ENCODE measurements around the gene CRY2. TPM values are rescaled to one million over a fixed set of nuclear protein-coding genes. Genes with fewer than 3 reads are reported as not detected.

Gene CRY2
- total and polyA plus RNA-seq, 2 experiments from 2014 or later: 9.5 to 15.4 TPM

DNA sequence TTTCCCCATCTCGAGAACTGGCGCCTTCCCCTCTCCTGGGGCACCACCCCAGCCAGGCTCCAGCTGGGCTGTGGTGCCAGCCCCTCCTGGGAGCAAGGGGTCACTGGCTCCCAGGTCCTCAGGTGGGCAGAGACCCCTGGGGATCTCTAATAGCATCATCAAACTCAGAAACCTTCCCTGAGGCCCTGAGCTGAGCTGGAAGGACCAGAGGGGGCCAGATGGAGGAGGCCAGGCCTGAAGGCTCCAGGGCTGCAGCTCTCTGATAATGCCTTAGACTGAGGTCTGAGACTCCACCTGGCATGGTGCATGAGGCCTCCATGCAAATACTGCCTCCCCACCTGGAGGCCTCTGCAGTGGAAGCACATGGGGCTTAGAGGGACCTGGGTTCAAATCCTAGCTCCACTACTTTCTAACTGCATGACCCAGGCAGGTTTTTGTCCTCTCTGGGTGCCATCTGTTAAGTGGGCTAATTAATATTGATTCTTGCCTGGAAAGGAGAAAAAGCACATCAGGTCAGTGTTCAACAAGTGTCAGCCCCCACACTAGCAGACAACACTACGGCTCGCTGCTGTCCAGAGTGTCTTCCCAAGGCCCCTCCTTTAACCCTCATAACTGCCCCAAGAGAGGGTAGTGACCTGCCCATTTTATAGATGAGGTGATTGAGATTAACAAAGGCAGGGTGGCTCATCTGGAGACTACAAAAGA is 39.7 kb downstream of the CRY2 start (continued):
- TF ChIP-seq, protein P1, sequence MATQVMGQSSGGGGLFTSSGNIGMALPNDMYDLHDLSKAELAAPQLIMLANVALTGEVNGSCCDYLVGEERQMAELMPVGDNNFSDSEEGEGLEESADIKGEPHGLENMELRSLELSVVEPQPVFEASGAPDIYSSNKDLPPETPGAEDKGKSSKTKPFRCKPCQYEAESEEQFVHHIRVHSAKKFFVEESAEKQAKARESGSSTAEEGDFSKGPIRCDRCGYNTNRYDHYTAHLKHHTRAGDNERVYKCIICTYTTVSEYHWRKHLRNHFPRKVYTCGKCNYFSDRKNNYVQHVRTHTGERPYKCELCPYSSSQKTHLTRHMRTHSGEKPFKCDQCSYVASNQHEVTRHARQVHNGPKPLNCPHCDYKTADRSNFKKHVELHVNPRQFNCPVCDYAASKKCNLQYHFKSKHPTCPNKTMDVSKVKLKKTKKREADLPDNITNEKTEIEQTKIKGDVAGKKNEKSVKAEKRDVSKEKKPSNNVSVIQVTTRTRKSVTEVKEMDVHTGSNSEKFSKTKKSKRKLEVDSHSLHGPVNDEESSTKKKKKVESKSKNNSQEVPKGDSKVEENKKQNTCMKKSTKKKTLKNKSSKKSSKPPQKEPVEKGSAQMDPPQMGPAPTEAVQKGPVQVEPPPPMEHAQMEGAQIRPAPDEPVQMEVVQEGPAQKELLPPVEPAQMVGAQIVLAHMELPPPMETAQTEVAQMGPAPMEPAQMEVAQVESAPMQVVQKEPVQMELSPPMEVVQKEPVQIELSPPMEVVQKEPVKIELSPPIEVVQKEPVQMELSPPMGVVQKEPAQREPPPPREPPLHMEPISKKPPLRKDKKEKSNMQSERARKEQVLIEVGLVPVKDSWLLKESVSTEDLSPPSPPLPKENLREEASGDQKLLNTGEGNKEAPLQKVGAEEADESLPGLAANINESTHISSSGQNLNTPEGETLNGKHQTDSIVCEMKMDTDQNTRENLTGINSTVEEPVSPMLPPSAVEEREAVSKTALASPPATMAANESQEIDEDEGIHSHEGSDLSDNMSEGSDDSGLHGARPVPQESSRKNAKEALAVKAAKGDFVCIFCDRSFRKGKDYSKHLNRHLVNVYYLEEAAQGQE (IDR thresholded peaks at IDR 0.05; ENCODE audit: unreplicated experiment): no peak
- TF ChIP-seq EZH2phosphoT487 (IDR thresholded peaks at IDR 0.05; ENCODE audit: unreplicated experiment) (no peak), STAT1 (IDR thresholded peaks at IDR 0.05; ENCODE audit: unreplicated experiment) (no peak), ZNF331 (CRISPR knock-in tag; IDR thresholded peaks at IDR 0.05; ENCODE audit: low read depth) (no peak), JUNB (IDR thresholded peaks at IDR 0.05; ENCODE audit: unreplicated experiment) (no peak)
- TF ChIP-seq, protein P2, sequence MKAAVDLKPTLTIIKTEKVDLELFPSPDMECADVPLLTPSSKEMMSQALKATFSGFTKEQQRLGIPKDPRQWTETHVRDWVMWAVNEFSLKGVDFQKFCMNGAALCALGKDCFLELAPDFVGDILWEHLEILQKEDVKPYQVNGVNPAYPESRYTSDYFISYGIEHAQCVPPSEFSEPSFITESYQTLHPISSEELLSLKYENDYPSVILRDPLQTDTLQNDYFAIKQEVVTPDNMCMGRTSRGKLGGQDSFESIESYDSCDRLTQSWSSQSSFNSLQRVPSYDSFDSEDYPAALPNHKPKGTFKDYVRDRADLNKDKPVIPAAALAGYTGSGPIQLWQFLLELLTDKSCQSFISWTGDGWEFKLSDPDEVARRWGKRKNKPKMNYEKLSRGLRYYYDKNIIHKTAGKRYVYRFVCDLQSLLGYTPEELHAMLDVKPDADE (IDR thresholded peaks at IDR 0.05): no peak
- TF ChIP-seq, protein P3, sequence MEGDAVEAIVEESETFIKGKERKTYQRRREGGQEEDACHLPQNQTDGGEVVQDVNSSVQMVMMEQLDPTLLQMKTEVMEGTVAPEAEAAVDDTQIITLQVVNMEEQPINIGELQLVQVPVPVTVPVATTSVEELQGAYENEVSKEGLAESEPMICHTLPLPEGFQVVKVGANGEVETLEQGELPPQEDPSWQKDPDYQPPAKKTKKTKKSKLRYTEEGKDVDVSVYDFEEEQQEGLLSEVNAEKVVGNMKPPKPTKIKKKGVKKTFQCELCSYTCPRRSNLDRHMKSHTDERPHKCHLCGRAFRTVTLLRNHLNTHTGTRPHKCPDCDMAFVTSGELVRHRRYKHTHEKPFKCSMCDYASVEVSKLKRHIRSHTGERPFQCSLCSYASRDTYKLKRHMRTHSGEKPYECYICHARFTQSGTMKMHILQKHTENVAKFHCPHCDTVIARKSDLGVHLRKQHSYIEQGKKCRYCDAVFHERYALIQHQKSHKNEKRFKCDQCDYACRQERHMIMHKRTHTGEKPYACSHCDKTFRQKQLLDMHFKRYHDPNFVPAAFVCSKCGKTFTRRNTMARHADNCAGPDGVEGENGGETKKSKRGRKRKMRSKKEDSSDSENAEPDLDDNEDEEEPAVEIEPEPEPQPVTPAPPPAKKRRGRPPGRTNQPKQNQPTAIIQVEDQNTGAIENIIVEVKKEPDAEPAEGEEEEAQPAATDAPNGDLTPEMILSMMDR (conservative IDR thresholded peaks at IDR 0.05; ENCODE audit: low read depth in 2 of 2): no peak

DNA sequence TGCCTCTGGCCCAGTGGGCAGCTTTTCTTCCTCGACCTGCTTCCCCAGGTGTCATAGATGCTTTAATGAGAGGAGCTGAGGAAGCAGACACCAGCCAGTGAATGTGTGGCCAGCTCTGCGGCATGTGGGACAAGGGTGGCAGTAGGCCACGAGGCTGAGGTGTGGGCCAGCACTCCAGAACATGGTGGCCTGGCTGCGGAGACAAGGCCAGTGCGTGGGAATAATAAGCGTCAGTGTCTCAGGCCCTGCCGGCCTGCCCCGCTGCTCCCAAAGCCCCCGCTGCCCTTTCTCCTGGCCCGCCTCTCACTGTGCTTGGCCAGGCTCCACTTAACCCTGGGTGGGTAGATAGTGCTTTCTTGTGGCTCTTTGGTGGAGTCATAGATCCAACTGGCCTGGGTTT is 40.3 kb downstream of the CRY2 start:
- Histone ChIP-seq H2AFZ (no peak overlapping the region), H3K4me1 (ENCODE audit: insufficient read depth) (peaks cover 12% of the 10 kb centered on the region), H3K79me2 (replicated peaks; ENCODE audit: insufficient read depth) (peaks cover 9% of the 10 kb centered on the region; the same call in 1 of the 2 replicates), H3K4me3 (no peak overlapping the region), H3K27me3 (ENCODE audit: insufficient read depth) (no peaks in the 10 kb centered on the region), H3K27ac (ENCODE audit: low read depth) (no peak overlapping the region), H3K36me3 (ENCODE audit: insufficient read depth) (no peaks in the 10 kb centered on the region), H4K20me1 (replicated peaks; ENCODE audit: insufficient read depth) (peaks cover 10% of the 10 kb centered on the region), H3K9me2 (ENCODE audit: insufficient read depth) (no peaks in the 10 kb centered on the region), H3F3A (replicated peaks; ENCODE audit: low read depth) (no peaks in the 10 kb centered on the region), H3K4me2 (no peak overlapping the region)
- no peak overlapping the region for H3K27ac Mint-ChIP-seq
- no peak overlapping the region for H3K4me3 Mint-ChIP-seq
- ATAC-seq (no peak), DNase-seq (ENCODE audit: low spot score) (no peak)
- no peaks in the 10 kb centered on the region; the same call in 2 of the 3 replicates for H3K36me3 Mint-ChIP-seq (ENCODE audit: low read depth)
- peaks cover 14% of the 10 kb centered on the region for H3K4me1 Mint-ChIP-seq
- H3K27me3 Mint-ChIP-seq (ENCODE audit: insufficient read depth, low read depth, poor library complexity): peaks cover 6% of the 10 kb centered on the region
- no peaks in the 10 kb centered on the region for H3K9me3 Mint-ChIP-seq
- TF ChIP-seq STAT1 (IDR thresholded peaks at IDR 0.05; ENCODE audit: unreplicated experiment) (no peak), EZH2phosphoT487 (IDR thresholded peaks at IDR 0.05; ENCODE audit: unreplicated experiment) (no peak), ZNF114 (CRISPR knock-in tag; IDR thresholded peaks at IDR 0.05) (no peak), NANOG (IDR thresholded peaks at IDR 0.05; ENCODE audit: borderline replicate concordance) (no peak), POLR2AphosphoS5 (IDR thresholded peaks at IDR 0.05; ENCODE audit: low read depth) (no peak), ZNF331 (CRISPR knock-in tag; IDR thresholded peaks at IDR 0.05; ENCODE audit: low read depth) (no peak), EZH2 (IDR thresholded peaks at IDR 0.05; ENCODE audit: low read depth, unreplicated experiment) (no peak), JUNB (IDR thresholded peaks at IDR 0.05; ENCODE audit: unreplicated experiment) (no peak), CREB1 (CRISPR knock-in tag; IDR thresholded peaks at IDR 0.05; ENCODE audit: low read depth) (no peak)
- TF ChIP-seq, protein P3 (conservative IDR thresholded peaks at IDR 0.05; ENCODE audit: low read depth in 2 of 2): no peak
- TF ChIP-seq, protein P1 (IDR thresholded peaks at IDR 0.05; ENCODE audit: unreplicated experiment): no peak
- TF ChIP-seq, protein P2 (IDR thresholded peaks at IDR 0.05): no peak

Data from GM23338 (cell line).